GM18526 (cell line): Measurements from ENCODE around the gene CDKAL1.

Source experiments
- POLR2A ChIP-seq: IDR thresholded peaks from 3 replicates; pipeline ENCODE4 v1.6.1; 2011; ENCODE audit not compliant: insufficient read length; ENCODE audit errors: extremely low read depth

Gene CDKAL1

DNA sequence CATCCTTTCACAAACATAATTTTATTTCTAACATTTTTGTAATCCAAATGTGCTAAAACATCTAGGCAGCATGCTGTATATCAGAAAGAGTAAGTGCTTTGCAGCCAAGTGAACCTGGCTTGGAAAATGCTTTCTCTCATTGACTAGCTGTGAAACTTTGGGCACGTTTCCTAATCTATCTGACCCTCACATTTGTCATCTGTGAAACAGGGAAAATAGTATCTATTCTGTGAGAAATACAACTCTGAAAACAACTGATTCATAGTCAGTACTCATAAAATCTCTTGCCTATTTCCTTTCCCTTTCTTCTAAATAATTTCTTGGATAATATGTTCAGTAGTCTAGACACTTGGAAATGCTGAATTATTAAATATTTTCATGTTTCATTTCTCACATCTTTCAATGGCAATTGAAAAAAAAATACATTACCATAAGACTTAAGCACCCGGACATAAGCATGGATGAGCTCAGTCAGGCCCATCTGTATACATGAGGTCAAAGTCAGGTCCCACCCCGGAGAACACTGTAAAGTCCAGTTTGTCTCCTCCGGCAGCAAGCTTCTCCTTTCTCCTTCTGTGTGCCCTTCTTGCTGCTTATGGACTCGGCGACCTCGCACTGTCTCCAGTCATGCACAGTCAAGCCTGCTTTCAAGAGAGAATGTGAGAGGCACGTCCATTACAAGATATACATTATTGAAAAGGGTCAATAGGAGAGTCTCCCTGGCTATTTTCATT is 604.2 kb downstream of the CDKAL1 start:
- TF ChIP-seq POLR2A = no peak

DNA sequence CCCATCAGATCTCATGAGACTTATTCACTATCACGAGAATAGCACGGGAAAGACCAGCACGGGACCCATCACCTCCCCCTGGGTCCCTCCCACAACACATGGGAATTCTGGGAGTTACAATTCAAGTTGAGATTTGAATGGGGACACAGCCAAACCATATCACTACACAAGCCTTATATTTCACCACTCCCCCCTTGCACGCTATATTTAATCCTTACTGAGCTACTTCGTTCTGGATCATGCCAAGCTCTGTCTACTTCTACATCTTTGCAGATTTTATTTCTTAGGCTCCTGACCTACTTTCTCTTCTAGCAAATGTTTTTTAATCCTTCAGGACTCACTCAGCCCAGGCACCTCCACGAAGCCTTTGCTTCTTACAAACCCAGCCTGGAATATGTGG is 606.7 kb downstream of the CDKAL1 start:
- TF ChIP-seq POLR2A = no peak

DNA sequence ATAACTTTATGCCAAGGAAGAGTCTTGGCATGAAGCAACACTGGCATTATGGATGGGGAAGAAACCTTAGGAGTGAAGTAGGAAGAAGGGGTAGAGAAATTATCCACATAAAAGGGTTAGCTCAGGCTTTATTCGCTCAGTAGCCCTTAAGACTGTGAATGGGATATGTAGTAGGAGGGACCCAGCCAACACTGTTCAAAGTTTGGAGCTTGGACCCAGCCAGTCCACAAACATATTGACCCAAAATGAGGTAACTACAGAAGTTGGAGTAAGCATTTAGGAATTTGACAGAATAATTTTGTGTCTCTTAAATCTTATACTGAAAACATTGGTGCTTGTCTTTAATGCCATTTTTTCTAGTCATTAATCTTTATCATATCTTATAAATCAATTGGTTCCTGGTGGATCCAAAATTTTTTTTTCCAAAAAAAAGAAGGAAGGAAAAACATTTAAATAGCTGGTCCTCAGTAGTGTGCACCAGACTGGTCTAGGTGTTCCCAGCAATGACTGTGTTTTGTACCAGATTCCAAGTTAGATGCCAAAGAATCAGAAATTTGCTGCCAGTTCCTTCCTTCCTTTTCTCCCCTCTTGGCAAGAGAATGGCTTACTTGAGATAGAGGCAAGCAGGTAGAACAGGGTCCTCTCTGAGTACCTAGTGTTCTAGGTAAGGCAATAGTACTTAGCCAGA is 607.5 kb downstream of the CDKAL1 start:
- TF ChIP-seq POLR2A = no peak

DNA sequence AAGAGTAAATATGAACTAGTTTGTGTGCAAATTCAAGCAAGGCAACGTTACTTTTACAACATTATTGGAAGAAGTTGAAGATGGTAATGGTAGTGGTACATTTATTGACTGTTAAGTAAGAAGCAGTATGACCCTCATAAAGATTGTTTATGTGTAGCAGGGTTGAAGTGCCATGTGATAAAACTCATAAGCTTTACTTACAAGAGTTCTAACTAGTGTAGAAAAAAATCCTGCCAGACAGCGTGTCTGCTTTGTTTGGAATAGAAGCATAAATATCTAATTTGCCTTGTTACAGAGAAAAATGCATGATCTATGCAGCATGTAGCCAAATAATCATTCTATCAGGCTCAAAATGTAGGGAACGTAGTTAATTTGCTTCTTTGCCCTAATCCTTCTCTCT is 608.5 kb downstream of the CDKAL1 start:
- TF ChIP-seq POLR2A = no peak

DNA sequence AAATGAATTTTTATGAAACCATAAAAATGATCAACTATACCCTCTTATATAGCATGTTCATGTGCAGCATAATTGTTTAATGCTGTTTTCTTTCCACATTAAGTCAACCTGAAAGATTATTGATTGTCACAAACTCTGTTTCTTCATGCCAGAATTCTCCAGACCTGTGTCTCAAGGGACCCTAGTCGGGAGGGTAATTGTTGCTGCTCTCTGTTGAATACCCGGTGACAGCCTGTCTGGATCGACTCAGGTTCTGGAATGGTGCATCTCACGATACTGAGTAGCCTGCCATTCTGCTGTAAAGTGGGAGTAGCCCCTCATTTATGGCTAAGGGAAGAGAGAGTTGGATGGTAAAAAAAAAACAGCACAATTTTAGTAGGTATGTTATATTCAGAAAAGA is 609.4 kb downstream of the CDKAL1 start:
- TF ChIP-seq POLR2A = no peak

DNA sequence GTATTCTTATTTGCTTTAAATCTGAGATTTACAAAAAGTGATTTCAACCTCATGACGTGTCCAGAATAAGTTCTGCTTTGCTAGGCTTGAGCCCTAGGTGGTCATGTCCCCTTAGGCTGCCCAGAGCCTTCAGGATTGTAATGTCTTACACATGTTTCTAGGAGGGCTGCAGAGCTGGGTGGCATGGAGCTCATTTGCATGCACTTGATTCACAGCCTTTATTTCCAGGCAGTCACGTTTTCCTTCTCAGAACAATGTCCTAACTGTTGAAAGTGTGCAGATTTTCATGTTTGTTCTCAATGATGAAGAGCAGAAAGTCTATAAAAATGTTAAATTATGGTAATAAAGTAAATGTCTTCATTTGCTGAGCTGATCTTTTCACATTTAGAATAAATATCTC is 610.7 kb downstream of the CDKAL1 start:
- TF ChIP-seq POLR2A = no peak

DNA sequence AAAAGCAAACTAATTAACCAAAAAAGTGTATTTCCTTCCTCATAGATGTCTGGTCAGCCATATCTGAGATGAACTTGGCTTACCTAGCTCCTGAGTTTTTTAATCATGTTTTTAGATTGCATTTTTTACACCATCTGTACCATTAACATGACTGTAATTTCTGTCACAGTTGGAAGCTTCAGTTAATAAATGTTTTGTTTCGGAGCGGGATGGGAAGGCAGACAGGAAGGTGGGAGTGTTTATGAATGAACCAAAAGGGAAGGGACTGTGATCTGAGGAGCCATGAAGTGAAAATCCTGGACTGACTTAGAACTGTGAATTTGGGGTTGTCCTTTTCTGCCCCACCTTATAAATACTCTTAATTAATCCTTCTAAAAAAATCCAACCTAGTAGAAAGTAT is 613.7 kb downstream of the CDKAL1 start:
- no peak for TF ChIP-seq POLR2A

DNA sequence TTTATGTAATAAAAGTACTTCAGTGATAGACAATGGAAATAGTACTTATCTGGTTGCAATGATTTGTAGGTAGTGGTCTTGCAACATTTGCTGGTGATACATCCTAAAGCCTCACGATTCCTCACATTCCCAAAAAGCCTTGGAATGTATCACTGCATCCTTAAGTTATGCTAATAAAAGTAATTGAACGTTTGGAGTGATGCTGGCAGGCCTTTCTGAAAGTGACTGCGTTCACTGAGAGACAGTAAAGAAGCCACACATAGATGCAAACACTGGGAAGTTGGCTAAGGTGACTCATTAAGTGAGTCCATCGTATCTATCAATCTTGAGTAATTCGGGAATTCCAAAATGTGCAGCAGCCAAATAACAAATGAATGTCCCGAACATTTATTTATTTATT is 615.2 kb downstream of the CDKAL1 start:
- no peak for TF ChIP-seq POLR2A

DNA sequence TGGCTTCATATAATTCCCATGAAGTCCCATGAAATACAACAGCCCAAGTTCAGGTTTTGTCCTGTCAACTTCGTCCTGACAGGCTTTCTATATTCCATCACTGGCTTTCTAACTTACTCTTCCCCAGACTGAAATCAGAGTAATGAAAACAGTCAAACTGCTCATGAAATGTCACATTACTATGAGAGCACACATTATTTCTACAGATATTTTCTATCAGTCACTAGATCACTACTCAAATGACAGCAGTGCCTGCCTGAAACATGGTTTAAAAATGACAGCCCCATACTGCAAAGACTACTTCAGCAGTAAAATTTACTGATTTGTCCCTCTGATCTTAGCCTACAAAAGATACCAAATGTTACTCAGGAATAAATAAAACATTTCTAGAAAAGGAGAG is 616.4 kb downstream of the CDKAL1 start:
- TF ChIP-seq POLR2A = no peak

DNA sequence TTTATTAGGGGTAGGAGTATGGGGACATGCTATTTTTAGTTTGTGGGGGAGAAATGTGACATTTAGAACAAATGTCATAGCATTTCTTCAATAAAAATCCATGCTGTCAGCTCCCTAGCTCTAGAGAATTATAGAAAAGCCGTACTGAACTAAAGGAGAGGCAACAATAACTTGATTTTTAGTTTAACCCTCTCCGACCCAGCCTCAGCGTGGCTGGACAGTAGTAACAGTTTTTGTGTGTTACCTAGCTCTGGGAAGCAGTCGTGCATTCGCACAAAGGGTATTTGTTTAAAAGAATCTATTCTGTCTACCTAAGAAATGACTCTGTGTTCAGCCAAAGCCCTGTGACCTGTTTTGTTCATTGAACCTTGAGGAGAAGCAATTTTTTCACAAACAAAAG is 616.9 kb downstream of the CDKAL1 start:
- TF ChIP-seq POLR2A = no peak

DNA sequence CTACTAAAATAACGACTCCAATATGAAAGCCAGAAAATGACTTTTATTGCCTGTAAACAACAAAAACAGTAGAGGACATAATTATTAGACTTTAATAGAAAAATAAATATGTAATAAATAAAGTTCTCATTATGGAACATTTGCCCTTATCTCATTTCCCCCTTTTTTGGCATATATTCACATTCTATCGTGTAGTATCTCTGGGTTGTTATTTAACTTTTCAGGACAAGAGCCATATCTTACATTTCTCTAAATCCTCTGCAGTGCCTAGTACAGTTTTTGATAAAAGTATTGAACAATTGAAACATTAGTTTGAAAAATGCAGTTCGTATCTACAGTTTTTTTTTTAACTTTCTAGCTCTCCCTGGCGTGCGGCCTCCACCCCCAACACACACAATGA is 617.3 kb downstream of the CDKAL1 start:
- no peak for TF ChIP-seq POLR2A

DNA sequence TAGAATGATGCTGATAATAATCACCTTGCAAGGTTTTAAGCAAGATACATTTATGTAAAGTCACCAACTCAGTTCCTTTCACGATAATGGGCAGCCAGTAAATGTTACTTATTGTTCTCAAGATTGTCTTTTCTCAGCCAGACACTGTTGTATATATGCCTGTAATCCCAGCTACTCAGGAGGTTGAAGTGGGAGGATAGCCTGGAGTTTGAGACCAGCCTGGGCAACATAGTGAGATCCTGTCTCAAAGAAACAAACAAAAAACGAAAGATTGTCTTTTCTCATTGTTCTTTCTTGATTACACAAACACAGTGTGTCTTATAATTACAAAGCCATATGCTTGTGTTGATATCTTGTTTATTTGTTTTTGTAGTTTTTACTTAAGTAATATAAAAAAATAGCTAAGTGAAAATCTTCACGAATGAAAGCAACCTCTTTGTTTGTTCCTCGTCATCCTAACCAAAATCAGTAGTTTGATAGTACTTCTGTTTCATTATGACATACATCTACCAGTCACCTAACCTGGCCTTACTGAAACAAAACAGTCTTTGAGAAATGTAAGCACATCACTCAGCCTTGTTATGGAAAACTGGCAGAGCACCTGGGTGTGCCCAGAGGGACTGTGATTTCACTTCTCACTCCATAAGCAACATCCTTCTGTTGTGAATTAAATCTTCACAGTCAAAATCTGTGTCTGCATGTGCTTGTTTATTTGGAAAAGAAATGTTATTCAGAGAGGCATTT is 623.1 kb downstream of the CDKAL1 start:
- TF ChIP-seq POLR2A = no peak

DNA sequence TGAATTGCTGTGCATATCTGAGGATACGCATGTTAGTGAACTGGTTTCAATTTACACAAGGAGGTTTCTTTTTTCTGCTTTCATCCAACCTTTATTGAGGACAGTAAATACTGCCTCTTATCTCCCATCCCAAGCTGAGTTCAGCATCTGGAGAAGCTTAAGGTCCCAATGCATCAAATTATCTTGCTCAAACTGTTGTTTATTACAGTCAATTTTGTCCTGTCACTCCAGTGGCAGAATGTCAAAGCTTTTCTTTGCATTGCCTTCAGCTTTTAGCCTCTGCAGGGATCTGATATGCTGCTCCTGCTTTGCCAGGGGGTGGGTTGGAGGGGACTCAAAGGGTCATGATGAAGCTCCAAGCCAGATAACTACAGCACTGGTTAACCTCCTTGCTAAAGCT is 623.9 kb downstream of the CDKAL1 start:
- TF ChIP-seq POLR2A = no peak

DNA sequence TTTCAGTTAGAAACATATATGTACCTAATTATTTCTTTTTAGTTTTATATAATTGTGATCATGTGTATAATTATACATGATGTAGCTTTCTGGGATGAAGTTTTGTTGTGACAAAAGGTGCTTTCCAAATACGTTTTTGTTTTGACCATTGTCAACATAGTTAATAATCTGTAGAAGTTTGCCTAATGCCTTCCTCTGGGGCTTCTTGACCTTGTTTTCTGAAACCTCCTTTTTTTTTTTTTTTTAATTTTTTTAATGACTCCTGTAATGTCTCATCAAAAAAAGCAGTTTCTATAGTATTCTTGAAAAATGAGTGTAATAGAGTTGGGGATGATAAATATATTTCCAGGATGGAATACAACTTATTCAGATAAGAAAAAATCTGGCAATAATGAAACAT is 624.6 kb downstream of the CDKAL1 start:
- no peak for TF ChIP-seq POLR2A

DNA sequence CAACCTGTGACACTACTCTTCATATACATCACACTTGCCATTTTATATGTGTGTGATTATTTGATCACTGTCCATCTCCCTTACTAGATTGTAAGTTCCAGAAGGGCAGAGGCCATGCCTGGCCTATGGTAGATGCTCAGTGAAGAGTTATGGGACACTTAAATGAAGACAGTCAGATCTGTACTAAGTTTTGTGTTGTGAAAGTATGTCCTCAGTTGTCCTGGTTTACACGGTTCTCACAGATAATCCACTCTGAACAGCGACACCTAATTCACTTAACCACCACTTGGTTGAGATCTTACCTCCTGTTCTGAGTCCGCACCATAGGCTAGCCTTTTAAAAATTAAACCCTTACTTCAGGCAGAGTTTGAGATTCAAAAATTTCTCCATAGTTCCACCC is 625.2 kb downstream of the CDKAL1 start:
- no peak for TF ChIP-seq POLR2A

DNA sequence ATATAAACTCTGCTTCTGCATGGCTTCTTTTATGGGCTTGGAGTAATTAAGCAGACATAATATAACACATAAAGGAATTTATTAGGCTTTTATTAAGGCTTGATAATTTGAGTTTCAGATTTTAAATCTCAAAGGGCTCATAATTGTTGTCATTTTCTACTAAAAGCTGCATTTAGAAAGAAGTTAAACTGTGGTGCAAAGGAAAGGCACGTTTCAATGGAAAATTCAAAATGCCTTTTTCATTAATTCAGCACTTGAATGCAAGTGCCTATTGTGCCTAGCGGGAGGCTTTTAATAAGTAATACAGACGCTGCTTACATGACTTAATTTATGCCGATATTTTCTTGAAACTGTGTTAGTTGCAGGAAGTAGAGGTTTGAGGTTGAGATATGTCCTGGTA is 627.5 kb downstream of the CDKAL1 start:
- TF ChIP-seq POLR2A = no peak
